ENCODE measurements around the gene SOX18. TPM values are rescaled to one million over a fixed set of nuclear protein-coding genes. Genes with fewer than 3 reads are reported as not detected.

The SOX18 gene
- total and polyA plus RNA-seq, 2 of the 8 experiments (the other 6 are each of a cell fraction or from before 2014, with no cell fraction given) = 0.09 TPM; not detected in 1

GRCh38 chr20:64056889-64057627 lies 7.6 kb upstream of the SOX18 start:
- peak overlapping the region; percentile 98 for H2BK15ac ChIP-seq (ENCODE audit: low read length)
- H3K36me3 ChIP-seq (ENCODE audit: control insufficient read depth in 2 of 4, insufficient read depth in 4 of 4, low read length in 3 of 4) = no peaks in the 10 kb centered on the region
- peak overlapping the region; percentile 74 for H2BK20ac ChIP-seq (ENCODE audit: low read length)
- H3K18ac ChIP-seq (ENCODE audit: extremely low read depth, low read length) = peak overlapping the region; percentile 62; the same call in 1 of the 2 replicates
- H3K14ac ChIP-seq (ENCODE audit: insufficient read length) = no peak overlapping the region
- peak overlapping the region; percentile 72 for H4K91ac ChIP-seq (replicated peaks; ENCODE audit: insufficient read length, low read length)
- H3K79me1 ChIP-seq (ENCODE audit: low read depth, low read length) = no peaks in the 10 kb centered on the region
- no peak overlapping the region for H3K56ac ChIP-seq (replicated peaks; ENCODE audit: insufficient read length, low read depth, low read length)
- H4K5ac ChIP-seq (ENCODE audit: insufficient read length, low read depth, low read length) = no peak overlapping the region
- H3K23ac ChIP-seq (ENCODE audit: insufficient read length) = no peak overlapping the region
- no peaks in the 10 kb centered on the region for H3K23me2 ChIP-seq (ENCODE audit: low read depth, low read length)
- H2BK5ac ChIP-seq (ENCODE audit: low read depth, low read length) = peak overlapping the region; percentile 10; the same call in 1 of the 2 replicates
- H3K27ac ChIP-seq (ENCODE audit: low read depth, low read length) = no peak overlapping the region
- DNase-seq (ENCODE audit: low read depth in 1 of 2, low spot score in 2 of 2) = no peak
- CTCF ChIA-PET (ENCODE audit: partially characterized antibody) = interaction anchor here (0.6 to 15.0 kb wide), 19 partner anchors 10 to 518 kb away, joined by 3 to 139 read pairs (median 4); partner anchors contain the start of genes C20orf204, LKAAEAR1, OPRL1 and RGS19
- no peaks in the 10 kb centered on the region for H3K79me2 ChIP-seq (ENCODE audit: control insufficient read depth in 1 of 2, insufficient read depth in 2 of 2, low read length in 2 of 2)
- H3K4ac ChIP-seq (replicated peaks; ENCODE audit: insufficient read length, low read depth, low read length) = no peak overlapping the region
- H3K4me3 ChIP-seq (ENCODE audit: extremely low read depth in 1 of 4, insufficient read depth in 2 of 4, low read depth in 3 of 4, low read length in 4 of 4) = peak overlapping the region in 1 of 4 experiments; percentile 7; a peak in 1 of 8 replicates
- peak overlapping the region; percentile 51; the same call in 1 of the 2 replicates for H2BK12ac ChIP-seq (ENCODE audit: low read depth, low read length)
- peak overlapping the region; percentile 82; the same call in 1 of the 2 replicates for H4K8ac ChIP-seq (ENCODE audit: extremely low read depth, insufficient read depth, low read length)
- no peak overlapping the region for H2AK5ac ChIP-seq (ENCODE audit: low read depth, low read length)
- peak overlapping the region in 1 of 2 experiments; percentile 57; a peak in 1 of 4 replicates for H3K4me2 ChIP-seq (ENCODE audit: insufficient read depth in 1 of 2, low read depth in 2 of 2, low read length in 2 of 2)
- peaks cover 0 to 18% (median 13%) of the 10 kb centered on the region in 4 experiments; a peak in 6 of 7 replicates for H3K4me1 ChIP-seq (replicated peaks in 1 of 4; ENCODE audit: control insufficient read depth in 3 of 4, insufficient read depth in 4 of 4, low read length in 3 of 4)
- no peak for FAIRE-seq
- no peak overlapping the region for H2BK120ac ChIP-seq (replicated peaks; ENCODE audit: low read depth, low read length)
- peaks cover 0 to 7% (median 3%) of the 10 kb centered on the region in 4 experiments; a peak in 2 of 7 replicates for H3K27me3 ChIP-seq (replicated peaks in 1 of 4; ENCODE audit: control insufficient read depth in 3 of 4, extremely low read depth in 1 of 4, insufficient read depth in 3 of 4, low read length in 3 of 4)
- POLR2A ChIA-PET (ENCODE audit: partially characterized antibody) = interaction anchor here (1.7 to 1.8 kb wide), 2 partner anchors 13 to 17 kb away, joined by 8 to 9 read pairs; no protein-coding TSS in a partner anchor
- peak overlapping the region; percentile 46; the same call in 1 of the 2 replicates for H2AFZ ChIP-seq (ENCODE audit: low read length)
- 78% methylated on average over 39 of the region's 39 CpGs; no CpG with 5 or more reads in 1 of the 2 experiments for WGBS, 2 experiments (ENCODE audit: extremely low coverage in 1 of 2, insufficient coverage in 1 of 2, insufficient read length in 1 of 2, insufficient replicate concordance in 2 of 2, low coverage in 1 of 2, low lambda C conversion rate in 2 of 2, missing lambda C conversion rate in 1 of 2)
- no peak for TF ChIP-seq KDM1A (IDR thresholded peaks at IDR 0.05; ENCODE audit: borderline replicate concordance, low read length)
- TF ChIP-seq SUZ12 (IDR thresholded peaks at IDR 0.05; ENCODE audit: low read length) = 0 out of 2 replicates have a peak, but pooled peaks have one; percentile 32
- TF ChIP-seq, protein P1, sequence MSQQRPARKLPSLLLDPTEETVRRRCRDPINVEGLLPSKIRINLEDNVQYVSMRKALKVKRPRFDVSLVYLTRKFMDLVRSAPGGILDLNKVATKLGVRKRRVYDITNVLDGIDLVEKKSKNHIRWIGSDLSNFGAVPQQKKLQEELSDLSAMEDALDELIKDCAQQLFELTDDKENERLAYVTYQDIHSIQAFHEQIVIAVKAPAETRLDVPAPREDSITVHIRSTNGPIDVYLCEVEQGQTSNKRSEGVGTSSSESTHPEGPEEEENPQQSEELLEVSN (IDR thresholded peaks at IDR 0.05) = peak; percentile 40; the same call in 1 of the 2 replicates
- H3K9ac ChIP-seq (replicated peaks in 1 of 4; ENCODE audit: extremely low read depth in 1 of 4, low read depth in 3 of 4, low read length in 3 of 4) = no peak overlapping the region
- H4K20me1 ChIP-seq (replicated peaks in 1 of 2; ENCODE audit: control insufficient read depth in 1 of 2, insufficient read depth in 2 of 2, low read length in 2 of 2) = no peaks in the 10 kb centered on the region
- no peaks in the 10 kb centered on the region for H3K9me3 ChIP-seq (ENCODE audit: insufficient read depth in 2 of 2, low read depth in 1 of 2, low read length in 1 of 2)

Data from H1 (cell line).